GM21619 (cell line): ENCODE measurements around the gene MGARP.
A peak's percentile ranks its signal among the peaks of the same experiment; 100 is the strongest.
"Not testable (repeated sequence)": the region's sequence is repeated elsewhere in the genome, so short reads cannot be mapped to it uniquely, and the experiment has no call there.

Experiments
- ATAC-seq: cut with Tn5 transposase; IDR thresholded peaks from one replicate; pipeline ENCODE4 v1.9.1; 2021; ENCODE audit not compliant: unreplicated experiment

The MGARP gene

GRCh38 chr4:139295942-139296299 lies 15.9 kb upstream of the MGARP start:
- no peak for ATAC-seq

- peak; percentile 94 for ATAC-seq
These were observed 15.3 kb upstream of the MGARP start for GRCh38 chr4:139295206-139295941.

GRCh38 chr4:139286186-139286698 lies 6.2 kb upstream of the MGARP start:
- no peak for ATAC-seq

GRCh38 chr4:139282721-139283075 lies 2.7 kb upstream of the MGARP start:
- ATAC-seq: no peak

- ATAC-seq: no peak
These were observed 2.2 kb upstream of the MGARP start for GRCh38 chr4:139282065-139282720.

- ATAC-seq: no peak
These were observed 889 bp downstream of the MGARP start for GRCh38 chr4:139278912-139279759.

GRCh38 chr4:139278485-139278884 lies 1.5 kb downstream of the MGARP start:
- no peak for ATAC-seq

- ATAC-seq: no peak
These were observed 4.7 kb downstream of the MGARP start for GRCh38 chr4:139275281-139275735.

- ATAC-seq: no peak
These were observed 5.2 kb downstream of the MGARP start for GRCh38 chr4:139274790-139275189.

- ATAC-seq: no peak
These were observed 6.2 kb downstream of the MGARP start for GRCh38 chr4:139273835-139274234.

GRCh38 chr4:139267301-139267700 lies 12.7 kb downstream of the MGARP start:
- no peak for ATAC-seq

- ATAC-seq: peak; percentile 96
These were observed 13.3 kb downstream of the MGARP start for GRCh38 chr4:139266583-139267257.

GRCh38 chr4:139266208-139266582 lies 13.8 kb downstream of the MGARP start:
- no peak for ATAC-seq

- no peak for ATAC-seq
These were observed 14.4 kb downstream of the MGARP start for GRCh38 chr4:139265654-139266053.

GRCh38 chr4:139256349-139256748 lies 23.7 kb downstream of the MGARP start:
- ATAC-seq: no peak

GRCh38 chr4:139255581-139255980 lies 24.4 kb downstream of the MGARP start:
- not testable (repeated sequence) for ATAC-seq

- no peak for ATAC-seq
These were observed 26.3 kb downstream of the MGARP start for GRCh38 chr4:139253713-139254112.

- ATAC-seq: no peak
These were observed 27.0 kb downstream of the MGARP start for GRCh38 chr4:139253046-139253445.

- ATAC-seq: no peak
These were observed 32.3 kb downstream of the MGARP start for GRCh38 chr4:139247700-139248238.

GRCh38 chr4:139247241-139247640 lies 32.8 kb downstream of the MGARP start:
- ATAC-seq: no peak

GRCh38 chr4:139246166-139246565 lies 33.9 kb downstream of the MGARP start:
- no peak for ATAC-seq
